SK-N-SH treated with all-trans-retinoic acid at 6 μM for 48 hours (cell line): ENCODE results near the gene PAN2.

Experiments
- CSDC2 ChIP-seq: fragments of 250-450 bp; sonication (Bioruptor Pico); IDR thresholded peaks from 2 replicates; pipeline ENCODE4 v1.5.0; 2020; ENCODE audit warnings: mild to moderate bottlenecking, moderate library complexity
- ZNF565 ChIP-seq: fragments of 450-650 bp; formaldehyde crosslinking; conservative IDR thresholded peaks from 2 replicates; pipeline ENCODE4 v1.5.0; 2020; ENCODE audit warnings: low read depth, mild to moderate bottlenecking, moderate library complexity

DNA sequence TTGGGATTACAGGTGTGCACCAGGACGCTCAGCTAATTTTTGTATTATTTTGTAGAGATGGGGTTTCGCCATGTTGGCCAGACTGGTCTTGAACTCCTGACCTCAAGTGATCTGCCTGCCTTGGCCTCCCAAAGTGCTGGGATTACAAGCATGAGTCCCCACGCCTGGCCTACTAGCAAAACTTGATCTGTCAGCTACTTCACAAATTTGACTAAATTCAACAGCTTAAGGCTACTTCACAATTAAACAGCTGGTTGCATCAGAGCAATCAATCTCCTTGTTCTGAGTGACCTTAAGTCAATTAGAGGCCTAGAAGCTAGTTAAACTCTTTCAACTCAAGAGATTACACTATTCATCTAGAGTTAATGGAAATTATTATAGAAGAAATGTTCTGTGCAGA is 54.9 kb downstream of the PAN2 start:
- TF ChIP-seq ZNF565 (no peak), CSDC2 (CRISPR knock-in tag) (no peak)
